Measurements from ENCODE around the gene RTBDN. TPM values are rescaled to one million over a fixed set of nuclear protein-coding genes. Genes with fewer than 3 reads are reported as not detected.

The RTBDN gene
- total RNA-seq, 1 experiment from 2014 or later = 5.6 TPM

DNA sequence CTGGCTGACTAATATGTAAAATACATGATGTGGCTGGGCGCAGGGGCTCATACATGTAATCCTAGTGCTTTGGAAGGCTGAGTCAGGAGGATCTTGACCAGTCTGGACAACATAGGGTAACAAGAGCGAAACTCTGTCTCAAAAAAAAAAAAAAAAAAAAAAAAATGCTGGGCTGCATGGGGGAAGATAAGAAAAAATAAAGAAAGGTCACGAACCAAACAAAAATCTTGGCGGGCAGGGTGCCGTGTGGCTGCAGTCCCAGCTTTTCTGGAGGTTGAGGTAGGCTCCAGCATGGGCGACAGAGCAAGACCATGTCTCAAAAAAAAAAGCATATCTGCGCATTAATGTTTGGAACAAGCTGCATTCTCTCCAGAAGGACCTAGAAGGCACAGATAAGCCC, 19.3 kb downstream of the RTBDN start:
- Histone ChIP-seq H3K4me2 (ENCODE audit: insufficient read depth, insufficient read length, low read length) (no peak overlapping the region), H3K23me2 (ENCODE audit: insufficient read length, low read depth, low read length, poor library complexity, severe bottlenecking) (no peaks in the 10 kb centered on the region), H2BK120ac (ENCODE audit: low read depth, low read length, poor library complexity, severe bottlenecking) (no peak overlapping the region), H3K27ac (ENCODE audit: insufficient read length, low read depth, low read length) (no peak overlapping the region), H2BK12ac (ENCODE audit: insufficient read length, low read depth, low read length) (no peak overlapping the region), H3K14ac (ENCODE audit: insufficient read depth, low read length) (no peak overlapping the region), H3K23ac (ENCODE audit: insufficient read length, low read depth, low read length) (no peak overlapping the region), H3K79me2 (ENCODE audit: insufficient read depth, low read length) (no peaks in the 10 kb centered on the region), H2BK5ac (ENCODE audit: insufficient read length, low read length) (no peak overlapping the region), H3K56ac (ENCODE audit: insufficient read length, low read depth, low read length) (no peak overlapping the region), H3K79me1 (ENCODE audit: insufficient read depth, low read depth, low read length, poor library complexity, severe bottlenecking) (no peaks in the 10 kb centered on the region), H4K8ac (replicated peaks; ENCODE audit: insufficient read length, low read depth, low read length) (no peak overlapping the region), H4K5ac (ENCODE audit: insufficient read length, low read depth, low read length) (no peak overlapping the region), H3T11ph (ENCODE audit: low read length) (no peak overlapping the region), H2AFZ (ENCODE audit: low read length) (no peak overlapping the region), H4K20me1 (ENCODE audit: control insufficient read depth, insufficient read depth, insufficient read length) (no peaks in the 10 kb centered on the region), H2AK5ac (ENCODE audit: insufficient read length, low read length) (no peak overlapping the region), H4K91ac (ENCODE audit: insufficient read length, low read depth, low read length) (no peak overlapping the region), H2BK15ac (ENCODE audit: low read depth, low read length) (no peak overlapping the region), H3K18ac (ENCODE audit: insufficient read length, low read depth, low read length) (no peak overlapping the region), H3K4me1 (ENCODE audit: insufficient read depth, low read length) (no peaks in the 10 kb centered on the region), H3K9ac (ENCODE audit: extremely low read depth, insufficient read length, low read length) (no peak overlapping the region), H3K4ac (ENCODE audit: low read depth, low read length) (no peak overlapping the region), H3K27me3 (ENCODE audit: insufficient read depth, low read length) (no peaks in the 10 kb centered on the region), H2BK20ac (ENCODE audit: low read depth, low read length, poor library complexity, severe bottlenecking) (no peak overlapping the region), H3K9me3 (ENCODE audit: control insufficient read depth, low read depth, low read length) (no peaks in the 10 kb centered on the region)
- no CpG with 5 or more reads among the region's 7 CpGs for WGBS (ENCODE audit: extremely low coverage, insufficient read length, low lambda C conversion rate)
- no peak overlapping the region for H3K27ac Mint-ChIP-seq
- DNase-seq = no peak
- TF ChIP-seq, protein P1, sequence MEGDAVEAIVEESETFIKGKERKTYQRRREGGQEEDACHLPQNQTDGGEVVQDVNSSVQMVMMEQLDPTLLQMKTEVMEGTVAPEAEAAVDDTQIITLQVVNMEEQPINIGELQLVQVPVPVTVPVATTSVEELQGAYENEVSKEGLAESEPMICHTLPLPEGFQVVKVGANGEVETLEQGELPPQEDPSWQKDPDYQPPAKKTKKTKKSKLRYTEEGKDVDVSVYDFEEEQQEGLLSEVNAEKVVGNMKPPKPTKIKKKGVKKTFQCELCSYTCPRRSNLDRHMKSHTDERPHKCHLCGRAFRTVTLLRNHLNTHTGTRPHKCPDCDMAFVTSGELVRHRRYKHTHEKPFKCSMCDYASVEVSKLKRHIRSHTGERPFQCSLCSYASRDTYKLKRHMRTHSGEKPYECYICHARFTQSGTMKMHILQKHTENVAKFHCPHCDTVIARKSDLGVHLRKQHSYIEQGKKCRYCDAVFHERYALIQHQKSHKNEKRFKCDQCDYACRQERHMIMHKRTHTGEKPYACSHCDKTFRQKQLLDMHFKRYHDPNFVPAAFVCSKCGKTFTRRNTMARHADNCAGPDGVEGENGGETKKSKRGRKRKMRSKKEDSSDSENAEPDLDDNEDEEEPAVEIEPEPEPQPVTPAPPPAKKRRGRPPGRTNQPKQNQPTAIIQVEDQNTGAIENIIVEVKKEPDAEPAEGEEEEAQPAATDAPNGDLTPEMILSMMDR (conservative IDR thresholded peaks at IDR 0.05) = no peak
- H3K27me3 Mint-ChIP-seq (ENCODE audit: low read depth) = no peaks in the 10 kb centered on the region
- H3K4me1 Mint-ChIP-seq = no peaks in the 10 kb centered on the region
- no peaks in the 10 kb centered on the region for H3K9me3 Mint-ChIP-seq
- peaks cover 21 to 46% (median 39%) of the 10 kb centered on the region in 3 experiments; a peak in 6 of 7 replicates for H3K36me3 Mint-ChIP-seq (ENCODE audit: insufficient read depth in 1 of 3, low read depth in 3 of 3)
- no peak overlapping the region for H3K4me3 Mint-ChIP-seq

Measured in H9 (cell line).